GOT3 (cell line): ENCODE data around the gene GPR150.
"Not testable (repeated sequence)": the region's sequence is repeated elsewhere in the genome, so short reads cannot be mapped to it uniquely, and the experiment has no call there.

Experiments
- DNase-seq: peaks from one replicate; lab custom pipeline; 2025; ENCODE audit warnings: mixed read lengths; lab: John Stamatoyannopoulos, UW

Gene GPR150

GRCh38 chr5:95624368-95624767 is 4.5 kb downstream of the GPR150 start:
- no peak for DNase-seq

GRCh38 chr5:95626701-95627100 is 6.8 kb downstream of the GPR150 start:
- no peak for DNase-seq

DNA sequence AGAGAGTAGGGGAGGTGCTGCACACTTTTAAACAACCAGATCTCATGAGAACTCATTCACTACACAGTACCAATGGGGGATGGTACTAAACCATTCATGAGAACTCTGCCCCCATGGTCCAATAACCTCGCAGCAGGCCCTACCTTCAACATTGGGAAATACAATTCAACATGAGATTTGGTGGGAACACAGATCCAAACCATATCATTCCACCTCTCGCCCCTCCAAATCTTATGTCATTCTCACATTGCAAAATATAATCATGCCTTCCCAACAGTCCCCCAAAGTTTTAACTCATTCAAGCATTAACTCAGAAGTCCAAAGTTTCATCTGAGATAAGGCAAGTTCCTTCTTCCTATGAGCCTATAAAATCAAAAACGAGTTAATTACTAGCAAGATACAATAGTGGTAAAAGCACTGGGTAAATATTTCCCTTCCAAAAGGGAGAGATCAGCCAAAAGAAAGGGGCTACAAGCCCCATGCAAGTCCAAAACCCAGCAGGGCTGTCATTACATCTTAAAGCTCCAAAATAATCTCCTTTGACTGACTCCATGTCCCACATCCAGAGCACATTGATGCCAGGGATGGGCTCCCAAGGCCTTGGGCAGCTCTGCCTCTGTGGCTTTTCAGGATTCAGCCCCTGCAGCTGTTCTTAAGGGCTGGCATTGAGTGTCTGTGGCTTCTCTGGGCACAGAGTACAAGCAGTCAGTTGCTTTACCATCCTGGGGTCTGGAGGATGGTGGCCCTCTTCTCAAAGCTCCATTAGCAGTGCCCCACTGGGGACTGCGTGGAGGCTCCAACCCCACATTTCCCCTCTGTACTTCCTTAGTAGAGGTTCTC is 8.3 kb downstream of the GPR150 start:
- no peak for DNase-seq

DNA sequence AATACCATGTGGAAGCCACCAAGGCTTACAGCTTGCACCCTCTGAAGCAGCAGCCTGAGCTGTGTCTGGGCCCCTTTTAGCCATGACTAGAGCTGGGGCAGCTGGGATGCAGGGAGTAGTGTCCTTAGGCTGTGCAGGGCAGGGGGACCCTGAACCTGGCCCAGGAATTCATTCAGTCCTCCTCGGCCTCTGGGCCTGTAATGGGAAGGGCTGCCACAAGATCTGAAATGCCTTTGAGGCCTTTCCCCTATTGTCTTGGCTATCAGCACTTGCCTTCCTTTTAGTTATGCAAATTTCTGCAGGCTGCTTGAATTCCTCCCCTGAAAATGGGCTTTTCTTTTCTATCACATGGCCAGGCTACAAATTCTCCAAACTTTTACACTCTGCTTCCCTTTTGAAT is 9.0 kb downstream of the GPR150 start:
- DNase-seq, result no peak

- DNase-seq, result no peak
These were observed 10.6 kb downstream of the GPR150 start for GRCh38 chr5:95630394-95630917.

DNA sequence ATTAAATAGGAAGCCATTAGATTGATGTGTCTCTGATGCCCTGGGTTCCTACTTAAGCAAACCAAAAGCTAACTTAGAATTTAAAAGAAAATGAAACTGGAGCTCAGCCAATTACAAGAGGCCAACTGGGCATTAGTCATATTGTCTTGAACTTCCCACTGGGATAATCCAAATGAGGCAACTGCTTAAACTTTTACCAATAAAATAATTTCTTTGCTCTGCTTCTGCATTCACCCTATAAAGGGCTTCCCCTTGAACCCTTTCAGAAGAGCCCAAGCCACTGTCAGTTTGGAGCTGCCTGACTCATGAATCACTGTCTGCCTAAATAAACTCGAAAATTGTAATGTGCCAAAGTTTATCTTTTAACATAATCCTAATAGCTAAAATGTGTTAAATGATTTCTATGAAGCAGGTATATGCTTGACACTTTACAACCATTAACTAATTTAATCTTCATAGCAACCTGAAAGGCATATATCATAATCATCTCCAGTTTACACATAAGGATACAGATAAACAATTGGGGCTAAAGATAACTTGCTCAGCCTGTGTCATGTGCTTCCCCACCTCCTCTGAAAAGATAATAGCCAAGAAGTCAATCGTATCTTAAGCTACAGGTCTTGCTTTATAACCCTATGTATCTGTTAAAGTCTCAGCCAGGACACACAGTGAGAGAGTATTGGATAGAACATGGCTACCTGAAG is 11.5 kb downstream of the GPR150 start:
- no peak for DNase-seq

GRCh38 chr5:95631991-95632675 is 12.2 kb downstream of the GPR150 start:
- DNase-seq, result no peak

DNA sequence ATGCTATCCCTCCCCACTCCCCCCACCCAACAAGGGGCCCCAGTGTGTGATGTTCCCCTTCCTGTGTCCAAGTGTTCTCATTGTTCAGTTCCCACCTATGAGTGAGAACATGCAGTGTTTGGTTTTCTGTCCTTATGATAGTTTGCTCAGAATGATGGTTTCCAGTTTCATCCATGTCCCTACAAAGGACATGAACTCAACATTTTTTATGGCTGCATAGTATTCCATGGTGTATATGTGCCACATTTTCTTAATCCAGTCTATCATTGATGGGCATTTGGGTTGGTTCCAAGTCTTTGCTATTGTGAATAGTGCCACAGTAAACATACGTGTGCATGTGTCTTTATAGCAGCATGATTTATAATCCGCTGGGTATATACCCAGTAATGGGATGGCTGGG is 13.1 kb downstream of the GPR150 start:
- not testable (repeated sequence) for DNase-seq

- no peak for DNase-seq
These were observed 13.8 kb downstream of the GPR150 start for GRCh38 chr5:95633671-95634070.

GRCh38 chr5:95634081-95634480 is 14.2 kb downstream of the GPR150 start:
- DNase-seq, result no peak

DNA sequence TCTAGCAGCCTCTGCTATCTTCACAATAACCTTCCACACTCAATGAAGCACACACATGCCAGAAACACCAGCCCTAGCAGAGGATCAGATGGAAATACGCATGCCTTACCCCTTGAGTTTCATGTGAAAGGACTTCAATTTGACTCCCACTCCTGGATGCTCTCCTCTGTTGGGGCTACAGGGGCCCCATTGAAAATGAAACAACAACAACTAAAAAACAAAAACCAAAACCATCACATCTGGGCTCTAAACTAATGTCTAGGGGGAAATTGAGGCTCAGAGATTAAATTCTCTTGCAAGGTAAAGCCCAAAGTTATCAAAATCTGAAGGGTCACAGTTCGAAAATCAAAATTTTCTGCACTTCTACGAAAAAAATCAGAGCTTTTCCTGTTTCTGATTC is 18.7 kb downstream of the GPR150 start:
- DNase-seq, result no peak

DNA sequence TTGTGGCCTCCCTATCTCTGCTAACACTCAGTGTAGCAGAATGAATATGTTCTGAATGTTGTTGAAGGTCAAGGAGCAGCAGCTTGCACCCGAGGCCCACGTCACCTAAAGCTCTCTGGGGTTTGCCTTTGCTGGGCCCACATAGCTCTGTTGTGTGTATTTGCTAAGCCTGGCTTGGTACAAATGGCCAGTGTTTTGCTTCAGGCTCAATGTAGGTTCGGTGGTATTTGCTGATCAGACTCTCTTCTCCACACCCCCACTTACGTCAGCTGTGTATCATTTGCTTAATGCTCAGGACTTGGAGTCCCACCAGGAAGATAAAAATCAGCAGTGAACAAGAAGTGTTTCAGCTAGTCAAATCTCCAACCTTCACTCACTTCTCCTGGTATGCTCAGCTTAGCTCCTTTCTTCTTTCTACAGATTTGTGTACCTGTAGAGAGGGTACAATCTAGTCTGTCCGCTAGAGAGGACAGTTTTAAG is 21.9 kb downstream of the GPR150 start:
- no peak for DNase-seq

DNA sequence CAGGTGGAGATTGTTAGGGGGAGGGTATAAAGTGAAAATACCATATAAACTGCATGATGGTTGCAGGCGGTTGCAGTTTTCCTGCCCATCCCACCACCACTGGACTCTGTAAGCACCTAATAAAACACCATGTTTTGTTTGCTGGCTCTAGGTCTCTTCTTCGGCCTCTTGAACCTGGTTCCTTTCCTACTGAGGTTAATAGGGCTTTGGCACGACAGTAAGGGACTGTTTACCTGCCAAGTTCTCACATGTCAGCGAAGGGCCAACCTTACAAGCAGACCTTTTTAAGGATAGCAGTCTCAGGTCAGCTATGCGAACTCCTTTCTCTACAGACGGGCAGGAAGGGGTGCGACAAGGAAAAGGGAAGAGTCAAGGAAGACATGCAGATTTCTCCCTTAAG is 23.3 kb downstream of the GPR150 start:
- DNase-seq, result no peak

- no peak for DNase-seq
These were observed 24.6 kb downstream of the GPR150 start for GRCh38 chr5:95644351-95645042.

- DNase-seq, result not testable (repeated sequence)
These were observed 26.3 kb downstream of the GPR150 start for GRCh38 chr5:95646226-95646568.

DNA sequence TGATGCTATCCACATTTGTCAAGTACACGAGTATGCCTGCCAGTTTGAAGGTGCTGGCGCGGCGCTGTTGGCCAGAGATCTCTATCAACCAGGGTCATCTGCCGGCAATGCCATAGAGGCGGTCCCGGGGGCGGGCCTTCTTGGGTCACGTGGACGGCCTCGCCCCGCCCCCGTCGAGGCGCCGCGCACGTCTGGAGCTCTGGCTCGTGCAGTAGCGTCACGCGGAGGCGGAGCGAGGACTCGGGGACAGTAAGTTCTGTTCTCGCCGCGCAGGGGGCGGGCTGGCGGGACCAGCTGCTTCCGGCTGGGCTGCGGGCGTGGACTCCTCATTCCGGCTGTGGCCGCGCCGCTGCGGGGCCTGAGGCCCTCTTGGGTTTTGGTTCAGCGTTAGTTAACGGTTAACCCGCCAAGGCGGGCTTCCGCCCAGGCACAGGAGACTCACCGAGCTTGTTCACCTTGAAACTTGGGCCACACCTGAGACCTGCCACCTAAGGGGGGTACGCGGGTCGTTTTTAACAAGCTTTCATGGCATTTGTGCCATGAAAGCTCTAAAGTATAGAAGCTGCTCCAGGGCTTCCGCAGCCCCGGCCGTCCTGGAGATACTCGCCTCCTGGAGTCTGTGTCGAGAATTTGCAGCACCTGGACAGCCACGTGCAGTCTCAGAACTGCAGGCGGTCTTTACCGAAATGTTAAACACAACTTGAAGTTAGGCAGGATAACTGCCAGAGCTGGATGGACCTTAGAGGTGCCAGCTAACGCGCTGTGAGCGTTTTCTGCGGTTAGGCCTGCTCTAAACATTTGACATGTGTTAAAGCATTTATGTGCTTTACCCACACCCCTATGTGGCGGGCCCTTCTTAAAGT is 26.9 kb downstream of the GPR150 start, which contains the start of gene RFESD:
Gene RFESD, plus strand, starts transcription at position 209 of the 863 bp plus-strand sequence. CDS start 5,495 bp downstream, outside the sequence.
- DNase-seq, result peak; percentile 87

DNA sequence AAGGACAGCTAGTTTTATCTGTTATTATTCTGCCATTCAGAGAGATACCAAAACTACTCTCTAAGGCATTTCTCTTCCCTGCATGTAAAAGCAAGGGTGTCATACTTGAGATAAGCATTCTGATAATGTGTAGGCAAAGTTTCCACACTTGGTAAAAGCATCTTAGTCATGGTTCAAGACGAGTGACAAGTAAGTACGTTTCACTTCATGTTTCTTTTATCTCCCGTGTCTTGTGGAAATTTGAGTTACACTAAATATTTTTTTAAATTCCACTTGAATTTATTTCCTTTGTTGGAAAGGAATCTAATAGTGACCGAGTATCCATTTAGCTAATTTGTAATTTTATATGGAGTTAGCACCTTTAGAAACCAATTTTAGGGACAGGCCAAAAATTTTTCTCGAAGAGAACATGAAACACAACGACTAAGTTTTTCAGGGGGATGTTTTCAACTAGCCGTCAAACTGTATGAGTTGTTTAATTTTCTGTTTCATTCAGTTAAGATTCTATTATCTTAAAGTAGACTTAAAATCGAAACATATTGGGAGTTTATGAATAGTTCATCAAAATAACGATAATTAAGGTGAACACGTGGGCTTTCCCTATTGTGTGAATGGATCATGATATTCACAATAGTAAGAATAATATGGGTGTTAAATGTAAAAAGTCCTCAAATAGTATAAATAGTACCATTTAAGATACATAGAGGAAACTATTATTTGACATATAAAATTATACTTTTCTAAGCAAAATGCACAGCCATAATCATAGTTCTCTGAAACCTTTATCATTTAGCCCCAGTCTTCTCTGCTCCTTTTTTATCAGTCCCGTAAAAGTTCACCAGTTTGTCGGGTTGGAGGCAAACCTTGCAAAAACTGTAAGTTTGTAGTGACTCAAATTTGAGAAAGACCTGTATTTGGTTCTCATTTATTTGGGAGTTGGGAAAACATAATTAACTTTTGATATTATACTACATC is 28.3 kb downstream of the GPR150 start:
- no peak for DNase-seq

- no peak for DNase-seq
These were observed 29.4 kb downstream of the GPR150 start for GRCh38 chr5:95649274-95649673.

DNA sequence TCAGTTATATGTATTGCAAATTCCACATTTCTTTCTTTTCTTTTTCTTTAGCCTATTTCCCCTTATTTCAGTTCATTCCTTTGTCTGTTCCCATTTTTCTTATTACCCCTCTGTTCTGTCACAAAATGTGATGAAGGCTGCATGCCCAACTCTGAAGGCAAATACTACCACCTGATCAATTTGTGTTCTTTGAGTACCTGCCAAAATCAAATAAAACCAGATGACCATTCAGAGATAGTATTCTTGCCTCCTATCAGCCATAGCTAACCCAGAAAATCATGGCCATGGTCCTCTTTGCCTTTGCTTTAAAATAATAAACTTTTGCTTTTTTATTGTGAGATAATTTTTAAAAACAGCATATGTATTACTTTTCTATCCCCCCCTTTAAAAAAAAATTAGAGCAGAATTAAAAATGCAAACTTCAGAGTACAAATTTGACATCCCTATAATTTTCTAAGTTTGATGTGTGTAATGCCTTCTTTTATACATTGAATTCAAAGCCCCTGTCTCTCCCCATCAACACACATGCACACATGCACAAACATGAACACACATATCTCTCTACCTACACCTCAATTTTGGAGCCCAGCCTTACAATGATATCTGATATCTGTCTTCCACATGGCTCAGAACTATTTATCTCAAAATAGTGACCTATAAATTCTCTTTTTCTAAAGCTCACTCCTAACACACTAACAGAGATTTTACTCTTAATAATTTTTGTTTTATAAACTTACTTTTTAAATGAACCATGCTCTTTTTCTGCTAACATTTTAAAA is 30.1 kb downstream of the GPR150 start:
- no peak for DNase-seq
